HG03060 (cell line): ENCODE measurements around the gene LSM12.
A peak's percentile ranks its signal among the peaks of the same experiment; 100 is the strongest.
"Not testable (repeated sequence)": the region's sequence is repeated elsewhere in the genome, so short reads cannot be mapped to it uniquely, and the experiment has no call there.

ENCODE experiments used
- ATAC-seq: cut with Tn5 transposase; IDR thresholded peaks from one replicate; pipeline ENCODE4 v1.9.1; 2021; ENCODE audit warnings: low read depth, moderate number of reproducible peaks; ENCODE audit not compliant: unreplicated experiment

Gene LSM12

GRCh38 chr17:44045486-44045885 lies 21.0 kb downstream of the LSM12 start:
- ATAC-seq: no peak

- no peak for ATAC-seq
Measured at GRCh38 chr17:44044071-44044470, 22.4 kb downstream of the LSM12 start.

- no peak for ATAC-seq
Measured at GRCh38 chr17:44043272-44043696, 23.2 kb downstream of the LSM12 start.

GRCh38 chr17:44039829-44040635 lies 26.4 kb downstream of the LSM12 start:
- ATAC-seq: no peak

- ATAC-seq: no peak
Measured at GRCh38 chr17:44038604-44039011, 27.9 kb downstream of the LSM12 start.

- no peak for ATAC-seq
Measured at GRCh38 chr17:44037471-44037870, 29.0 kb downstream of the LSM12 start.

GRCh38 chr17:44034688-44035087 lies 31.8 kb downstream of the LSM12 start:
- not testable (repeated sequence) for ATAC-seq

GRCh38 chr17:44033861-44034408 lies 32.5 kb downstream of the LSM12 start:
- ATAC-seq: no peak

GRCh38 chr17:44030482-44030881 lies 36.0 kb downstream of the LSM12 start:
- no peak for ATAC-seq

- no peak for ATAC-seq
Measured at GRCh38 chr17:44029736-44030135, 36.7 kb downstream of the LSM12 start.

GRCh38 chr17:44024853-44025252 lies 41.6 kb downstream of the LSM12 start:
- ATAC-seq: no peak

- no peak for ATAC-seq
Measured at GRCh38 chr17:44024271-44024663, 42.2 kb downstream of the LSM12 start.

GRCh38 chr17:44023545-44024270 lies 42.8 kb downstream of the LSM12 start:
- no peak for ATAC-seq

GRCh38 chr17:44022246-44022645 lies 44.2 kb downstream of the LSM12 start:
- ATAC-seq: no peak

GRCh38 chr17:44021227-44021626 lies 45.2 kb downstream of the LSM12 start:
- ATAC-seq: not testable (repeated sequence)

- ATAC-seq: peak; percentile 57
Measured at GRCh38 chr17:44014437-44015172, 51.9 kb downstream of the LSM12 start, which contains the start of gene TMEM101. Gene TMEM101, minus strand, starts transcription at chr17:44014963. Its CDS starts 11 bp downstream, at chr17:44014952.

- ATAC-seq: no peak
Measured at GRCh38 chr17:44014133-44014436, 52.4 kb downstream of the LSM12 start.

- no peak for ATAC-seq
Measured at GRCh38 chr17:44012874-44013273, 53.6 kb downstream of the LSM12 start.

GRCh38 chr17:44012391-44012790 lies 54.1 kb downstream of the LSM12 start:
- no peak for ATAC-seq

GRCh38 chr17:44011876-44012275 lies 54.6 kb downstream of the LSM12 start:
- ATAC-seq: no peak
